HFF-Myc (cell line): Measurements from ENCODE around the gene KY.

ENCODE experiments used
- DNase-seq: peaks from one replicate; pipeline ENCODE4 v3.0.0-alpha.2; 2011; ENCODE audit warnings: low read depth; ENCODE audit errors: extremely low read depth
- H3K4me3 ChIP-seq: replicated peaks from 2 replicates; pipeline ENCODE4 v1.5.1; 2011; ENCODE audit warnings: low read depth, mild to moderate bottlenecking, control low read depth, low read length
- TF ChIP-seq, protein P1 (sequence below): IDR thresholded peaks from 2 replicates; pipeline ENCODE4 v1.5.1; 2012; ENCODE audit warnings: mild to moderate bottlenecking, low read depth, low read length, control low read depth; ENCODE audit errors: missing control alignments

Gene KY

DNA sequence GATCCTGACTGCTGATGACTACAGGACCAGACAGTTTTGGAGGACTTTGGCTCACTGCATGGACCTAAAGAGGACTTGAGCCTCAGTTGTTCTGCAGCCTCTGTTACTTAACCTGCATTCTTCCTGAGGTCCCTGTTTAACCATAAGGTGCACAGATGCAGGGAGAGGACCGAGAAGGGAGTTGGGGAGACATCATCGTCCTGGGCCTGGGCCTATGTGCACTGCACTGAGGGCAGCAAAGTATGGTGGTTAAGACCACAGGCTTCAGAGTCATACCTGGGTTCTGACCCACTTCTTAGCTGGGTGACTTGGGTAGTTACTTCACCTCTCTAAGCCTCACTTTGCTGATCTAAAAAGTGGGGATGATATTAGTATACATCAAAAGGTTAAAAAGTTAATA, 21.9 kb downstream of the KY start:
- no peak for DNase-seq
- TF ChIP-seq, protein P1, sequence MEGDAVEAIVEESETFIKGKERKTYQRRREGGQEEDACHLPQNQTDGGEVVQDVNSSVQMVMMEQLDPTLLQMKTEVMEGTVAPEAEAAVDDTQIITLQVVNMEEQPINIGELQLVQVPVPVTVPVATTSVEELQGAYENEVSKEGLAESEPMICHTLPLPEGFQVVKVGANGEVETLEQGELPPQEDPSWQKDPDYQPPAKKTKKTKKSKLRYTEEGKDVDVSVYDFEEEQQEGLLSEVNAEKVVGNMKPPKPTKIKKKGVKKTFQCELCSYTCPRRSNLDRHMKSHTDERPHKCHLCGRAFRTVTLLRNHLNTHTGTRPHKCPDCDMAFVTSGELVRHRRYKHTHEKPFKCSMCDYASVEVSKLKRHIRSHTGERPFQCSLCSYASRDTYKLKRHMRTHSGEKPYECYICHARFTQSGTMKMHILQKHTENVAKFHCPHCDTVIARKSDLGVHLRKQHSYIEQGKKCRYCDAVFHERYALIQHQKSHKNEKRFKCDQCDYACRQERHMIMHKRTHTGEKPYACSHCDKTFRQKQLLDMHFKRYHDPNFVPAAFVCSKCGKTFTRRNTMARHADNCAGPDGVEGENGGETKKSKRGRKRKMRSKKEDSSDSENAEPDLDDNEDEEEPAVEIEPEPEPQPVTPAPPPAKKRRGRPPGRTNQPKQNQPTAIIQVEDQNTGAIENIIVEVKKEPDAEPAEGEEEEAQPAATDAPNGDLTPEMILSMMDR, result no peak
- no peak overlapping the region for H3K4me3 ChIP-seq

DNA sequence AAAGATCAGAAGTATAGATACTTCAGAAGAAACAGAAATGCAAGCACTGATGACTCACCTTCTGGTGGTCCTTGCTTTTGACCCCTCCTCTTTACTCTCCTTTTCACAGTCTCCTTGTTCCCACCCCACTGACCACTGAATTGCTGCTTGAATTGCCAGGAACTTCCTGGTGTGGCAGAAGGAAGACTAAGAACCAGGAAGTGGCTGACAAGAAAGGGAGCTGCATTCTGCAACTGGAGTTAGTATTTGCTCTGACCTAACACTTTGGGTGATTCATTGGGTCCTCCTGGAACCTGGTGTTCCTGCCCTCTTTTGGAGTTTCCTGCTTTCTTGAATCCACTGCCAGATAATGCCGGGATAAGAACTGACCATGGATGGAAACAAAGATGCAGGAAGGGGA, 23.0 kb downstream of the KY start:
- TF ChIP-seq, protein P1, result no peak
- H3K4me3 ChIP-seq, result no peak overlapping the region
- DNase-seq, result no peak

DNA sequence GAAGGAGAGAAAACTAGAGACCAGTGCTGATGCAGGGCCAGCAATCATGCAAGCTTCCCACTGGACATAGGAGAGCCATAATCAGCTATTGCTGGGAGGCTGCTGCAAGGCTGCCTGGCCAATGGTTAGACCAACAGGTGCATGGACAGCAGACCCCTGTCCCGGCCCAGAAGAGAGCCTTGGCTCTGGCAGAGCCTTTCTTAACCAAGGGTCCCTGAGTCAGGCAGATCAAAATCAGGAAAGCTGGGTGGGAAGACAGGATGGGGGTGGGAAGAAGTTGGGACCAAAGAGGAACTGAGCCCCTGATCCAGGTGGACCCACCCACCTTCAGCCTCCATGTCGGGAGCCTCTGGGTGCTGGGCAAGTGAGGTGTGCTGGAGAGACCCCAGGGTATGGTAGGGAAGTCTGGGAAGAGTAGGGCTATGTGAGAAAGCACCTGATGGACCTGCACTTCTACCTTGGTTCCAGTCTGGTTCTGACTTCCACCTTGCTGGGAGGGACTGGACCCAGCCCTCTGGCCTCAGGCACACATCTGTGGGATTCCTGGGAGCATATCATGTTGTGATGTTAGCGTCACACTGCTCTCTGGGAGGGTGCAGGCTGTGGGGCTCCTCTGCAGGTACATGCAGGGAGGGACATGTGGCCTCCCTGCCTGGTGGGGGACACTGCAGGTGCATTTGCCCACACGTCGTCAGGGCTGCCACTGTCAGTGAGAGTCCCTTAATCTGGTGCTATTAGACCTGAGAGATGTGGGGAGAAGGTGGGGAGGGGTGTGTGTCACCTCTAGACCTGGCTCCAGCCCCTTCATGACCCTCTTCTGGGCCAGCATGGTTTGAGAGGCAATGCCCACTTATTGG, 24.7 kb downstream of the KY start:
- DNase-seq, result no peak
- TF ChIP-seq, protein P1, result no peak
- no peak overlapping the region for H3K4me3 ChIP-seq

DNA sequence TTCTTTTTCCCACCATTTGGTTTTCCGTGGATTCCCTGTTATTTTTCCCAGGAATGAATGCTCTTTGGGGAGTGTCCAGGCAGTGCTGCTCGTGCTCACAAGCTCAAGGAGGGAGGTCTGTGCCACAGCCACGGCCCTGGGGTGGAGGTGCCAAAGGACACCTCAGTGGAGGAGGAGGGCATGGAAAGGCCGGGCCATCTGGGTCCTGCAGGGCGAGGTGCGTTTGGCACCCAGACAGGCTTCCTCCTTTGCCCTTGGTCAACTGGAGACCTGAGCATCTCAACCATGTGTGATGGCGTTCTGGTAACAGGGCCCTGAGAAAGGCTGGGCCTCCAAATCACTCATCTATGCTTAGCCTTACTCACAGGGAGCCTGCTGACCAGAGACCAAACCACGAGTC, 25.4 kb downstream of the KY start:
- no peak for DNase-seq
- H3K4me3 ChIP-seq, result no peak overlapping the region
- TF ChIP-seq, protein P1, result no peak

DNA sequence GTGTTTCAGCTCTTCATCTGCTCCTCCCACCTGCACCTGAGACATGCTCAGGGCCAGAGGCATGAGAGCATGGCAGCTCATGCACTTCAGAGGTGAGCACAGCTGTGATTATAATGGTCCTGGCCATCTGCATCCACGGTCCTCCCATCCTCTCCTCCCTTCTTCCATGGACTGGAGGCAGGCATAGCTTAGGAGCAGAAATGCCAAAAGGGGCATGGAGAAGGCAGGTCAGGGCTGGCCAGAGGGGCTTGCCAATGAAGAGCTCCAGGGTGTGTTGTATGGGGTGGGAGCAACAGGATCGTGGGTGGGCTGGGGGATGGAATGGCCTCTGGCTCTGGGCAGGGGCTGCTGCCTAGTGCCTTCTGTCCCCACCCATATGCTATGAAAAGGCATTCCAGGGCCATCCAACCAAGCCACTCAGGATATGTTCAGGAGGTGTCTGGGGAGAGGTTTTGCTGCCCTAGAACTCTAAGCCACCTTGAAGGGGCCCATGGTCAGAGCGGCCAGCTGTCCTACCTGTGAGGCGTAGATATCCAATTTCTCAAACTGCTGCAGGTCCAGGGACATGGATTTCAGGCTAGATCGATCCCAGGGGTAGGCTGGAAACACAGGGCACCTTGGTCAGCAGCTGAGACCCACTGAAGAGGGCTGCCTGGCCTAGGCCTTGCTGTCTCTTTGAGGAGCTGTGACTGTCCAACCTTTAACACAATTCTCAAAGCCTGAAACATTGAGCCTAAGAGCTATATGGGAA, 26.1 kb downstream of the KY start:
- DNase-seq, result no peak
- TF ChIP-seq, protein P1, result no peak
- no peak overlapping the region for H3K4me3 ChIP-seq

DNA sequence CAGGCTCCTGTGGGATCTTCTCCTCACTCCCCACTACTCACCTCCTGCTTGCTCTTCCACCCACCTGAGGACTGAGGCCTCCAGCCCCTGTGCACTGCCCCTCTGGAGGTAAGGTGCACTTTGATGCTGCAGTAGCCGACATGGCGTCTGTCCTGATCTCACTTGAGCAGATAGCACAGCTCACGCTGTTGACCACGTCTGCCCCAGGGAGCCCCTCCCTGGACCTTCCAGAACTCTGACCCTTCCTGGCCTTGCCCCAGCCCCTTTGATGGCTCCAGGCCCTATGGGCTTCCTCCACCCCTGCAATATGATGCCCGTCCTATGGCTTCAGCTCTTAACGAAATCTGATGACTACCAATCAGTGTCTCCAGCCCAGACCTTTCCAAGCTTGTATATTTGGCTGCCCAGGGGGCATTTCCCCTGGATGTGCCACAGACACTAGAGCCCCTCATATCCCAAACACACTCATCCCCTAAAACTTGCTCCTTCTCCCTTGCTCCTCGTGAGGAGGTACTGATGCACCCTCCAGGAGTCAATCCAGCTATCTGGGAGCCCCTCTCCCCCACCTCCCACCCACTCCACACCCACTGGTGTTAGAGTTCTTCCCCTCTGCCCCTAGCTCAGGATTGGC, 27.1 kb downstream of the KY start:
- no peak overlapping the region for H3K4me3 ChIP-seq
- DNase-seq, result no peak
- TF ChIP-seq, protein P1, result no peak
